Measurements from ENCODE around the gene JAKMIP1. TPM values are rescaled to one million over a fixed set of nuclear protein-coding genes. Genes with fewer than 3 reads are reported as not detected.
"Not testable (repeated sequence)": the region's sequence is repeated elsewhere in the genome, so short reads cannot be mapped to it uniquely, and the experiment has no call there.

Gene JAKMIP1
- total RNA-seq, 1 donor from 2014 or later = not detected

DNA sequence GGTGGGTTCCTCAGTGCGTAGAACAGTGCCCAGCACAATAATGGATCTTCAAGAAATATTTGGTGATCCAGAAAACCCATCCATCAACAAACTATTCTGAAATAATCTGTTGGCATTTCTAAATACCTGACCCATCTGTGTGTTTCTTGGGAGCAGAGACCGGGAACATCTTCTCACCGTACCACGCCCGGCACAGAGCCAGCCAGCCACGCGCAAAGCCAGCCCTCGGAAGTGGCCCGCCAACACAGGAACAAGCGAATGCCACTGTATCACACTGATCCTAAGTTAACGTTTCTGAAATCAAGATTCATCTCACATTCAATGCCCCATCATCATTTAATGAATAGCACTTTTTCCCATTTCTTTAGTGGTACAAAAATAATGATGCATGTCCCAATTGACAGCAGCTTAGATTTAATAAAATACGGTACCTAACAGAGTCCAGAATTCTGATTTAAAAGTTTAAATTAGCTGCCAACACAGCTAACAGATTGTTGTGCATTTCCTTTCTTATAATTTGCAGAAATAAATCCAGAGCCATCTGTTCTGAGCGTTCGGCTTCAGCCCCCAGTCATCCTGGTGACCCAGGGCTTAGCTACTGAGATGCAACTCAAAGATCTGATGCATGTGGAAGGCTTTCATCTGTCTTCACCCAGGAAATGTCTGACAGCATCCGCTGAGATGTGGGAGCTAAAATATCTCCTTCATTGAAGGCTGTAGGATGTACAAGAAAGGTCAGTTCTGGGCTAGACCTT lies 44.2 kb downstream of the JAKMIP1 start:
- DNase-seq (ENCODE audit: missing footprints) (no peak), ATAC-seq (no peak)
- intact Hi-C loops (cut with DNase I) = no loop called here

DNA sequence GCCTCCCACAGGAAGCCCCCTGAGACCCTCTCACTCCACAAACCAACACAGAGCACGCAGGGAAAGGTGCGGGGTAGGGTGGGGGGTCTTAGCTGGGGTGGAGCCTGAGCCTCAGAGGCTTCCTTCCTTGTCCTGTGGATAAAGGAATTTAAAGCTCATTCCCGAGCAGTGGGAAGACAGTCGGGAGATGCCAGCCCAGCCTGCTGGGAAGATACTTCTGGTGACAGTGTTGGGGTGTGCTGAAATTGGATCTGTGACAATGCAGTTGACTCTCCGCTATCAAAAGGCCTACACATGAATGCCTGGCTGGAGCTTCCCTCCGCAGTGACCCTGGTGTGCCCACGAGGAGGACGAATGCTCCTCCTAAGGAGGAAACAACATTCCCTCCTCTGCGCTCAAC lies 45.5 kb downstream of the JAKMIP1 start:
- intact Hi-C loops (cut with DNase I) = no loop called here

DNA sequence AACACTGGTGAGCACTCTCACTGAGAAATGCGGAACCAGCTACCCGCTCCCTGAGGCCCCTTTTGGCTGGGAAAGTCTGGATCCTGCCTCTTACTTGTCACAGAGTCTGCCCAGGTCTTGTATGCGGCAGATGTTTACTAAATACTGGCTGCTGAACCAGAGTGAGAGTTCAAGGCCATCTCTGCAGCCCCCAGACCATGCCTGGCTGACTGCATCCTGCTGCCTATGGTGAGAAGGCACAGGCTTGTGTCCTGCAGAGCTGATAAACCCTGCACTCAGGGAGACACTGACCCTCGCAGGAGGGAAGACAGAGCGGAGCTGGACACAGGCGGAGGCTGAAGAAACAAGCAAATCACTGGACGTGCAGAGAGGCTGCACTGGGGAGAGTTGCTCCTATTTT lies 46.5 kb downstream of the JAKMIP1 start:
- intact Hi-C loops (cut with DNase I) = no loop called here

More for the DNA sequence above, 45.5 kb downstream of the JAKMIP1 start:
- ATAC-seq = no peak
- no peak for DNase-seq (ENCODE audit: missing footprints)

DNA sequence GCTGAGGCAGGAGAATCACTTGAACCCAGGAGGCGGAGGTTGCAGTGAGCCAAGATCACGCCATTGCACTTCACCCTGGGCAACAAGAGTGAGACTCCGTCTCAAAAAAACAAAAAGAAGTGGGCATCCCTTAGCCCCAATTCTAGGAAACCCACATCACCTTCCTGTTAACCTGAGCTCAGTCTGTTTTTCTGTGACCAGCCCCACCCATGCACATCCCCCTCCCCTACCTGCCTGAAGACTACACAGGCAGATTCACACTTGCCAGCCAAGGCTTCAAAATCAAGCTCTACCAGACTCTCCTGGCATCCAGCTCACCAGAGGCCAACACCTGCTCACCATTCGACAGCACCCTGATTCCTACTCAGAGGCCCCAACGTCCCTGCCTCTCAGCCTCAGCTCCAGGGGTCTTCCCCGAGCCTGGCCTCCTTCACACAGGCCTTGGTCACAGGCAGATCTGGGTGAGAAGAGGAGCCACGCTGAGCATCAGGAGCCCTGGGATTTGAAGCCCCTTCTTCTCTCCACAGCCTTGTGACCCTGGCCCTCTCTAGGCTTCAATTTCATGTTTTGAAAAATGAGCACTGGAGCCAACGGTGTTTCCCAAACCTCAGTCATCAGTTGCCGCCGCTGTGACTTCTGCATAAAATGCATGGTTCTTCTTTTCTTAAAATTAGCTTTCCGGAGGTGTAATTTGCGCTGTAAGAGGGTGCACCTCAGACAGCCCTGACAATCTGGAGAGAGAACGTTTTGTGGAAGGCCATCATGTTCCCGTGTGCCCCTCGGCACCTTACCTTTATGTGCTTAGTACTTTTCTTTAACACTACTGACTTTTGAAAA lies 47.3 kb downstream of the JAKMIP1 start:
- intact Hi-C loops (cut with DNase I) = no loop called here
- DNase-seq (ENCODE audit: missing footprints) (no peak), ATAC-seq (no peak)

More for the DNA sequence above, 46.5 kb downstream of the JAKMIP1 start:
- ATAC-seq (no peak), DNase-seq (ENCODE audit: missing footprints) (no peak)

DNA sequence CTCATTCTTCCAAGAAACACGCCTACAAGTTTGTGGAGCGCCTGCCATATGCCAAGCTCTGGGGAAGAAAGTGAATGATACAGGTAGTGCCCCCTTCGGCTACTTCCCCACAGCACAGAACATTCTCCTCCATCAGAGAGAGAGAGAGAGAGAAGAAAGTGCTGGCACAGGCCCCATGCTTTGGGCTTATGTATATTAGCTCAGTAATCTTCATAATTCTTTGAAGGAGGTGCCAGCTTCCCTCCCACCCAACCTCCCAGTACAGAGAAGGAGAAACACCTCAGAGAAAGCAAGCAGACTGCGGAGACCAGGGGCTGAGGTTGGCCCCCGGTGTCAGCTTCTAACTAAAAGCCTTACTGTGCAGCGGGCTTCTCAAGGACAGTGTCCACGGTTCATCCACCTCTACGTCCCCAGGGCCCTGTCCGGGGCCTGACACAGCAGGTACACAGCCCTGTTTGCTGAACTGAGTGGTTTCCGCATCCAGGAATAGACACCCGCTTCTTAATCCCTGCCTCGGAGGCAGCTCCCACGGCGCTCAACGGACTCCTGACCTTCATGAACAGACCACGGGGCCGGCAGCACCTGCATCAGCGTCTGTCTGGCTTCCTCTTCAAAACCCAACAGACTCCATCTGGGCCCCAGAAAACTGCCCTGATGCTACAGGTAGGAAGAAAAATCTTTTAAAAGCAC lies 50.2 kb downstream of the JAKMIP1 start:
- intact Hi-C loops (cut with DNase I) = no loop called here
- ATAC-seq = no peak

DNA sequence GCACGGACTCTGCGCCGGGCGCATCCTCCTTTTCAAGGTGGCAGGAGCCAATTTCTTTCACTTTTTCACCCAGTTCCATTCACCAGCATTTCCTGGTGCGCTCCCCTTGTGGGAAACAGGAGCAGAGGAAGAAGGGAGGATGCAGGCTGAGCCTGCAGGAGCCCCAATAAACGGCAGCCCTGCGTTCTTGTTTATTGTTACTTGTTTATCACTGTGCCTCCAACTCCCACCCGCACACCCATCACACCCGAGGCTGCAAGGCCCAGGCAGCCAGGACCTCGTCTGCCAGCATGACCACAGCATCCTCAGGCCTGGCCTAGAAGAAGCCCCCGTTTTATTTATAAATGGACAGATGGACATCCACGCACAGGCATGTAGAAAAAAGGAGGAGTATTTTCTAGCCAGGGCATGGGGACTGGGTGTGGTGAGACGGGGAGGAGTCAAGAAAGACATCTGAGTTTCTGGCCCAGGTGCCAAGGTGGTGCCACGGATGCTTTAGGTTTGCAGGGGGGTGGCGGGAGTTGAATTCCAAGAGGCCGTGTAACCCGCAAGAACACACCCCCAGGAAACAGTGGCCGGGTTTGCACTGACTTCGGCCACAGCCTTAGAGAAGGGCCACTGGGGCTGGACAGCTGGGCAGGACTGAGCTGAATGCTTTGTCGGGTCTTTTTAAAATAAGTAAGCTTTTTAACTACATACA lies 51.7 kb downstream of the JAKMIP1 start:
- ATAC-seq = no peak
- no peak for DNase-seq (ENCODE audit: missing footprints)
- intact Hi-C loops (cut with DNase I) = no loop called here

More for the DNA sequence above, 50.2 kb downstream of the JAKMIP1 start:
- no peak for DNase-seq (ENCODE audit: missing footprints)

DNA sequence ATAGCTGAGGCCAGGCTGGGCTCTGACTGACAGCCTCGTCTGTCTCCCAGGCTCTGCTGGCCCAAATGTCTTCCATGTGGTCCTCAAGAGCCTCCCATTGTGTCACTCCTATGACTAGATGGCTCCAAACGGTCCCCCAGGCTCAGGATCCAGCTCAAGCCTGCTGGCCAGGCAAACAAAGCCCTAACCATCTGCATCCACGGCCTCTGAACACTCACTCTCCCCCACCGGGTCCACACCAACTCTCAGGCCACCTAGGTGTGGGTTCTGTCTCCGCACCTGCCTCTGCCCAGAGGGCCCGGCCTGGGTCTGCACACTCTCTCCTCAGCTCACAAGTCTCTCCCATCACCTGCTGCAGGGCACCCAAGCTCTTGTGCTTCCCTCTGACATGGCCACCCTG lies 52.9 kb downstream of the JAKMIP1 start:
- intact Hi-C loops (cut with DNase I) = no loop called here
- DNase-seq (ENCODE audit: missing footprints) (no peak), ATAC-seq (no peak)

DNA sequence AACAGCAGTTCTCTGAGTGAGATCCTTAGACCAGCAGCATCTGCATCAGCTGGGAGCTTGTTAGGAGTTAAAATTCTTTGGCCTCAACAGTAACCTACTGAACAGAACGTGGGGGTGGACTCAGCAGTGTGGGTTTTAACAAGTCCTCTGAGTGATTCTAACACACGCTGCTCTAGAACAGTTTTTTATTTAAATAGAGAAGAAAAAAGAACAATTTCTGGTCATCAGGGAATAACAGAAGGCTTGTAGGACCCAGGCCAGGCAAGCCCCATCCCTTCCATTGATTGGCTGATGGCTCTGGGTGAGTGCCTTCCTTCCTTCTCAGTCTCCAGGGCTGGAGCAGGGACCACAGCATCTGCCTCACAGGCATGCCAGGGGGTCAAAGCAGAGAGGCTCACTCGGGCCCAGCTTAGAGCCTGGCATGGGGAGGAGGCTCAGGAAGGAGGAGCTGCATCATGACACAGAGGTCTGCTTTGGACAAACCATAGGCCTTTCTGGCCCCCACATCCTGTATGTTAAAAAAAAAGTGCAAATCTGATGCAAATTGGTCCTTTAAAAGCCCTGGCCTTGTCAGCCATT lies 56.7 kb downstream of the JAKMIP1 start:
- ATAC-seq (no peak), DNase-seq (ENCODE audit: missing footprints) (no peak)
- intact Hi-C loops (cut with DNase I) = no loop called here

DNA sequence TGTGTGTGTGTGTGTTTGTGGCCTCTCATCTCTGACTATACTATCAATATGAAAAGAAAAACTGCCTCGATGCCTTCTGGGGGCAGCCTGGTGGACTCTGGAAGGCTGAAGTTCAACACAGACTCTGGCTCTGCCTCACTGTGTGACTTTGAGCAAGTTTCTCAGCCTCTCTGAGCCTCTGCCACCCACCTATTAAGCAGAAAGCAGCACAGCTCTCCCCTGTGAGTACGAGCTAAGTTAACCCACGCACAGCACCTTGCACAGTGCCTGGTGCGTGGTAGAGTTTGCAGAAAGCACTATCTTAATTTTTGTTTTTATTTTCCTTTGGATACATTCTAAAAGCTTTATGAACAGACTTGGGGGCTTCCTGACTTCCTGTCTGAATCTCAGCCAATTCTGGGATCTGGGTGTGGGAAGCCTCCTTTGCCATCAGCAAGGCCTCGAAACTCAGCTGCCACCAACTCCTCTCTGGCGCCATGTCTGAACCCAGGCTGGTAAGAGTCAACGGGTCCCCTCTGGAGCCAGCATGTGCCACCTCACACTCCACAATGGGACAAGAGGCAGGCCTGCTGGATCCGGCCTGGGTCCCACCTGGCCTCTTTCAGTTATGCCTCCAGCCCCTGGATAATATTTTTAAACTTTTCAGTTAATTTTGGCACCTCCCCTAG lies 57.3 kb downstream of the JAKMIP1 start:
- intact Hi-C loops (cut with DNase I) = no loop called here
- DNase-seq (ENCODE audit: missing footprints) = no peak
- ATAC-seq = no peak

DNA sequence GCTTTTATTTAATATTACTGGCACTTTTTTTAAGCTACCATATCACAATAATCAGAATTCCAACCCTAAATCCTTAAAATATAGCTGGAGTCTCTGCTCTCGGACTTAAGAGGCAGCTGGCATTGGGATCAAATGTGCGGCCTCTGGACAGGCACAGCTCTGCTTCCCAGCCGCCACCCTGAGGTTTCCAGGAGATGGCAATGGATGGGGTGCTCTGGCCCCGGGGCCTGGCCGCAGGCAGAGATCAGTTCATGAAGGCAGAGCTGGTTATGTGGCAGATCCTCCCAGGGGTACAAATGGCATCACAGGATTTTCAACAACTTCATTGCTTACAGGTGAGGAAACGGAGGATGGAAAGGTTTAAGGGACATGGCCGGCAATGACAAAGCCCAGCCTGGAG lies 57.8 kb downstream of the JAKMIP1 start:
- intact Hi-C loops (cut with DNase I) = no loop called here
- DNase-seq (ENCODE audit: missing footprints) (no peak), ATAC-seq (no peak)

DNA sequence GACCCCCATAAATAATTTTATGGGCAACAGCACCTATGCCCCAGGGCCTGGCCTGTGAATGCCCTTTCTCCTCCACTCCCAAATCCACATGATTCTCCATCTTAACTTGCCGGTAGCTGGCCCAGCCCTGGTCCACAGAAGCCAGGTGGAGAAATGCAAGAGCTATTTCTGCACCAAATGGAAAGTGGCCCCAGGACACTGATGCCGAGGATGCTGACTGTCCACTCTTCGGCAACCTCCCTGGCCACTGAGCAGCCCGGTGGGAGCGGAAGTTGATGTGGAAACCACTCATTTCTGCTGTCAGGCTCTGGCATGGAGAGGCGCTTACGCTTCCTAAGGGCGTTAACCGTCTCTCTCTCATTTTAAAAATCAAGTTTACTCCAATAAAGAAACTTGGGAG lies 58.8 kb downstream of the JAKMIP1 start:
- DNase-seq (ENCODE audit: missing footprints) = no peak

DNA sequence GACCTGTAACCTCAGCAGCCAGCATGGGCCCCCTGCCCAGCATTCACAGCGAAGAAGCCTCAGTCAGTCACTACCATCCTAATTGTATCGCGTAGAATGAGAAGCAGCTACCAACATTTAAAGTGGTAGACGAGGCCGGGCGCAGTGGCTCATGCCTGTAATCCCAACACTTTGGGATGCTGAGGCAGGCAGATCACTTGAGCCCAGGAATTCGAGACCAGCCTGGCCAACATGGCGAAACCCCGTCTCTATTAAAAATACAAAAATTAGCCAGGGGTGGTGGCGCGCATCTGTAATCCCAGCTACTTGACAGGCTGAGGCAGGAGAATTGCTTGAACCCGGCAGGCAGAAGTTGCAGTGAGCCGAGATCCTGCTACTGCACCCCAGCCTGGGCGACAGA lies 59.3 kb downstream of the JAKMIP1 start:
- intact Hi-C loops (cut with DNase I); DNase-seq (ENCODE audit: missing footprints); ATAC-seq: not testable (repeated sequence)

More for the DNA sequence above, 58.8 kb downstream of the JAKMIP1 start:
- intact Hi-C loops (cut with DNase I) = no loop called here
- ATAC-seq = no peak

DNA sequence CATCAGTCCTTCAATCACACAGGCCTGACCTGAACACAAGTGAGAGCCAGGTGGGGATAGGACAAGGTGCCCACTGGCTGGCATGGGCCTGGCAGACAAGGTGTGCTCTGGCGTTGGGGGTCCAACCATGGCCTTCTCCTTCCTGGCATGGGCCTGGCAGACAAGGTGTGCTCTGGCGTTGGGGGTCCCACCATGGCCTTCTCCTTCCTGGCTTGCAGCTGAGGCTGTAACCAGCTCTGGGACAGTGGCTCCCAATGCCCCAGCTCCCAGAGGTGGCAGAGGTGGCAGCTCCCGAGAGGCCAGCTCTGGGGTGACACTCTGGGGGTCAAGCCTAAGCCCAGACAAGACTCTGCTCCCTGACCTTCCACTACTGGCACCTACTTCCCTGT lies 62.6 kb downstream of the JAKMIP1 start:
- intact Hi-C loops (cut with DNase I) = no loop called here
- DNase-seq (ENCODE audit: missing footprints) (no peak), ATAC-seq (no peak)

DNA sequence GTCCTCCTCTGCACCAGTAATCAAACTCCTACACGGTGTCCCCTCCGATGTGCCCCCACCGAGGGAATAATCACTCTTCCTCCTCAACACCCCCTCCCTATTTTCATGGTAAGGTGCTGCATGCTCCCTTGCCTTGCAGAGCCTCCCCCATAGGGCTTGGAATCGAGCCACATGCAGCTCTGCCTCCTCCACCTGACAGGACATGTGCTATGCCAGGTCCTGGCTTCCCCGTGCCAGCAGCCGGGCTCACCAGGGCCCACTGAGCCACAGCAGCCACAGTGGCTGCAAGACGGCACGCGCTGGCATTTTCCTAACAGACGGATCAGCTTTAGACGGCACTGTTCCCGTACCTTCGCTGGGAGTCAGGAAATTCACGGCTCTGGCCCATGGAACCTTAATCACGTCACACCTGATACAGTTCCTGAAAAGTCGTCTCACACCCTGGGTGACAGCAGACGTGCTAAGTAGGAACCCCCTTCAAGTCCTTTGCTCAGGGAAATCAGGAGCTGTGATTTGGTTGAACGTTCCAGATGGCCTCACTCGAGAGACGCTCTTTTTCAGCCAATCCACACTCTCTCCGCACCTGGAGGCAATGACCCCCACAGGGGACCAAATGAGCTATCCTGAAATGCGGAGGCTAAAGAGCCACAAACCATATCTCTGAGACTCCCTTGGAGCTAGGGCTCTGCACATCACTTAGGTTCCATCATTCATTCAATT lies 63.2 kb downstream of the JAKMIP1 start:
- ATAC-seq = no peak
- DNase-seq (ENCODE audit: missing footprints) = no peak
- intact Hi-C loops (cut with DNase I) = no loop called here

DNA sequence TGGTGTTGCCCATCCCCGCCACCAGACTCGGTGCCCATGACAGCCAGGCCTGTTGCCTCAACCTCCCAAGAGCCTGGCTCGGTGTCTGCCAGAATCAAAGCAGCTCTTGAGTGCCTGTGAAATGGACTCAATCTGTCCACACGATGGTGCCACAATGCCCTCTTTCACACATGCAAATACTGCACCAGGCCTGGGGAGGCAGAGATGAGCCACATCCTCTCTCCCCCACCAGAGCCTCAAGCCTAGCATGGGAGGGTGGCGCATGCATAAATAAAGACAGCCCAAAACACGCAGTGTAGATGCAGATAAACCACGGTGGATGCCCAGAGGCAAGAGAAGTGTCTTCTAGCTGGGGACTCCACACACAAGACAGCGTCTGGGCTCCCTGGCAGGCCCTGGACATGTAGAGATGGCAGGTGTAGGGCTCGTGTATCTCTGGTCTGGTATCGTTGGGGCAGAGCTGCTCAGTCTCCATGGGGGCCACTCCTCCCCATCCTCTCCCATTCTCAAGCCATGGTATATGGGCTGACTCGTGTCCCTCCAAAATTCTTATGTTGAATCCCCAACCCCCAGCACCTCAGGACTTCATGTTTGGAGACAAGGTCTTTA lies 65.6 kb downstream of the JAKMIP1 start:
- intact Hi-C loops (cut with DNase I) = no loop called here
- no peak for ATAC-seq
- DNase-seq (ENCODE audit: missing footprints) = no peak

DNA sequence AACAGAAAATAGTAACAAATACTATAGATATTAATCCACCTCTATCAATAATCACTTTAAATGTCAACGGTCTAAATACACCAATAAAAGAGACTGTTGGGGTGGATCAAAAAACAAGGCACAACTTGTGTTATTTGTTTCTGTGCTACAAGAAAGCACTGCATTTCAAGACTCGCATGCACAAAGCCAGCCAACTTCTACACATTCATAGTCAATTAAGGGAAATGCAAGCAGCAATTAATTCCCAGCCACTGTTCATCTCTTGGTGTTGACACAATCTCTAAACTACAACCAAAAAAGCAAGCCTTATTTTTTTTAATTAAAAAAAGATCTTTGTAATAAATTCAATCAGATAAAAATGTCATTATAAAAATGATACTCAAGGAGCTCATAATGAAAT lies 67.6 kb downstream of the JAKMIP1 start:
- ATAC-seq (no peak), DNase-seq (ENCODE audit: missing footprints) (no peak)
- intact Hi-C loops (cut with DNase I) = no loop called here

DNA sequence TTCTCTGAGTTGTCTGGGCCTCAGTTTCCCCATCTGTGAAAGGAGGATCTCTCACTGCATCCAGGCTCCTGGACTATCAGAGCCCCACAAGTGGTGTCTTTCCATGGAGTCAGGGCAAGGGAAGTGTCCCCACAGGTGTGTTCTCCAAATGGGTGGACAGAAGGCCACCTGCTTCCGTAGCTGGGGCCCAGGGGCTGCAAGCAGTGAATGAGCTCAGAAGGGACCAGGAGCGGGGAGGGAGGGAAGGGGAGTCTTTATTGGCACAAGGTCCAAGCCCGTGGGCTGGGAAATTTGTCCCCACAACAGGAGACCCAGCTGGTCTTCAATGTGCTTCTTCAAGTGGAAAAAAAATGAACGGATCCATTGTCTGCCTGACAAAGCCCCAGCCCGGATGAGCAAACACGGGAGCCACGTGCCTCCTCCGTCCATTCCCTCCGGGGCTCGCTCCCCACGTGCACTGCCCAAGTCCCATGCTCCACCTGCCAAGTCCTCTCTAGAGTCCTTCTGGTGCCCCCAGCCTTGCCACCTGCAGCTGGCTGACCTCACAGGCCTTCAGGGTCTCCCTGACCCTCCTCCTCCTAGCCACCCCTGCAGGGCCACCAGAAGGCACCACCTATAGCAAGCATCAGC lies 72.0 kb downstream of the JAKMIP1 start:
- DNase-seq (ENCODE audit: missing footprints) (no peak), ATAC-seq (no peak)
- intact Hi-C loops (cut with DNase I) = no loop called here
